ENCODE measurements around the gene NR3C2.

The NR3C2 gene

DNA sequence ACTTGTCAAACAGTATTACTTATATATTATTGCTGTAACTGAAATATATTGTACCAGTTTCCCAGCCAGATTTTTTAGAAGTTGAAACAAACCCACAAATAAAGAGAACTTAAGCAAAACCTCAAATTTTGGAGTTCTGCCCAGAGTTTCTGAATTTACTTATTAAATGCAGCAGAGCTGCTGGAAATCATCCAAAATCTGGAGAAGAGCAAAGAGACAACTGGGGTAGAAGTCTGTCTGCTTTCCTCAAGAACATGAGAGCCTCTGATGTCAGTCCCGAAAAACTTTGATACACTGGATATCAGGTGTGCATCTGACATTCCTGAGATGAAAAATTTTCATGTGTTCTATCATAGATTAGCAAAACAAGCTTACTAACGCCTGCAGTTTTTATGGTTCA lies 325.9 kb downstream of the NR3C2 start:
- H3K4me3 ChIP-seq (ENCODE audit: insufficient read depth, low read length, poor library complexity, severe bottlenecking) = no peak overlapping the region
- H3K36me3 ChIP-seq (ENCODE audit: low read length) = no peaks in the 10 kb centered on the region
- H2AFZ ChIP-seq (ENCODE audit: low read depth, low read length, severe bottlenecking) = no peak overlapping the region
- no peak overlapping the region for H3K4me2 ChIP-seq (ENCODE audit: low read depth, low read length, poor library complexity, severe bottlenecking)
- no peaks in the 10 kb centered on the region for H3F3A ChIP-seq (ENCODE audit: insufficient read depth)
- no peaks in the 10 kb centered on the region for H4K20me1 ChIP-seq (ENCODE audit: low read depth, low read length)
- no peak overlapping the region for H3K27ac ChIP-seq (ENCODE audit: low read depth, low read length)
- H3K27me3 ChIP-seq (ENCODE audit: low read length) = no peaks in the 10 kb centered on the region
- no peaks in the 10 kb centered on the region for H3K79me2 ChIP-seq (ENCODE audit: insufficient read depth, low read length)
- H3K9me3 ChIP-seq (ENCODE audit: insufficient read depth, low read length) = no peaks in the 10 kb centered on the region
- H3K9me2 ChIP-seq (replicated peaks; ENCODE audit: insufficient read depth, low read length) = no peaks in the 10 kb centered on the region
- TF ChIP-seq, protein P1, sequence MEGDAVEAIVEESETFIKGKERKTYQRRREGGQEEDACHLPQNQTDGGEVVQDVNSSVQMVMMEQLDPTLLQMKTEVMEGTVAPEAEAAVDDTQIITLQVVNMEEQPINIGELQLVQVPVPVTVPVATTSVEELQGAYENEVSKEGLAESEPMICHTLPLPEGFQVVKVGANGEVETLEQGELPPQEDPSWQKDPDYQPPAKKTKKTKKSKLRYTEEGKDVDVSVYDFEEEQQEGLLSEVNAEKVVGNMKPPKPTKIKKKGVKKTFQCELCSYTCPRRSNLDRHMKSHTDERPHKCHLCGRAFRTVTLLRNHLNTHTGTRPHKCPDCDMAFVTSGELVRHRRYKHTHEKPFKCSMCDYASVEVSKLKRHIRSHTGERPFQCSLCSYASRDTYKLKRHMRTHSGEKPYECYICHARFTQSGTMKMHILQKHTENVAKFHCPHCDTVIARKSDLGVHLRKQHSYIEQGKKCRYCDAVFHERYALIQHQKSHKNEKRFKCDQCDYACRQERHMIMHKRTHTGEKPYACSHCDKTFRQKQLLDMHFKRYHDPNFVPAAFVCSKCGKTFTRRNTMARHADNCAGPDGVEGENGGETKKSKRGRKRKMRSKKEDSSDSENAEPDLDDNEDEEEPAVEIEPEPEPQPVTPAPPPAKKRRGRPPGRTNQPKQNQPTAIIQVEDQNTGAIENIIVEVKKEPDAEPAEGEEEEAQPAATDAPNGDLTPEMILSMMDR (IDR thresholded peaks at IDR 0.05; ENCODE audit: insufficient read depth, low read length, poor library complexity, severe bottlenecking) = no peak
- no peak for TF ChIP-seq EZH2phosphoT487 (conservative IDR thresholded peaks at IDR 0.05; ENCODE audit: low read length)
- H3K9ac ChIP-seq (ENCODE audit: low read length) = no peak overlapping the region

DNA sequence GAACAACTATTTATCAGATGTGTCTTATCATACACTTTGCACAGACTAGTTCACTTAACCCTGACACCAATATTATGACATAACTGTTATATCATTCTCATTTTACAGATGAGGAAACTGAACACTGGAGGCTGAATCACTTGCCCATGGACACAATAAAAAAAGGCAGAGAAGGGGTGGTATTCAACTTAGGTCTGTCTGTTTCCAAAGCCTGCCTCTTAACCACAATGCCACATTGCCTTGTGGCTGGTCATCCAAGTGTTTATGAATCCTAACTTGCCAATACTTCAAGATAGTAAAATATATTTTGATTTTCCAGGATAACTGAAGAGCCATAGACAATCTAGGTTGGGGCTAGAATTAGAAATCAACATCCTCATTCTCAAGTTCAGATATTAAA lies 327.8 kb downstream of the NR3C2 start:
- Histone ChIP-seq H2AFZ (ENCODE audit: low read depth, low read length, severe bottlenecking) (no peak overlapping the region), H4K20me1 (ENCODE audit: low read depth, low read length) (no peaks in the 10 kb centered on the region), H3K4me2 (ENCODE audit: low read depth, low read length, poor library complexity, severe bottlenecking) (no peak overlapping the region), H3K36me3 (ENCODE audit: low read length) (no peaks in the 10 kb centered on the region), H3K27ac (ENCODE audit: low read depth, low read length) (no peak overlapping the region), H3F3A (ENCODE audit: insufficient read depth) (no peaks in the 10 kb centered on the region), H3K9me3 (ENCODE audit: insufficient read depth, low read length) (no peaks in the 10 kb centered on the region), H3K27me3 (ENCODE audit: low read length) (no peaks in the 10 kb centered on the region), H3K4me3 (ENCODE audit: insufficient read depth, low read length, poor library complexity, severe bottlenecking) (no peak overlapping the region), H3K9me2 (replicated peaks; ENCODE audit: insufficient read depth, low read length) (no peaks in the 10 kb centered on the region), H3K79me2 (ENCODE audit: insufficient read depth, low read length) (no peaks in the 10 kb centered on the region), H3K9ac (ENCODE audit: low read length) (no peak overlapping the region)
- TF ChIP-seq EZH2phosphoT487 (conservative IDR thresholded peaks at IDR 0.05; ENCODE audit: low read length) = no peak
- TF ChIP-seq, protein P1 (IDR thresholded peaks at IDR 0.05; ENCODE audit: insufficient read depth, low read length, poor library complexity, severe bottlenecking) = no peak

DNA sequence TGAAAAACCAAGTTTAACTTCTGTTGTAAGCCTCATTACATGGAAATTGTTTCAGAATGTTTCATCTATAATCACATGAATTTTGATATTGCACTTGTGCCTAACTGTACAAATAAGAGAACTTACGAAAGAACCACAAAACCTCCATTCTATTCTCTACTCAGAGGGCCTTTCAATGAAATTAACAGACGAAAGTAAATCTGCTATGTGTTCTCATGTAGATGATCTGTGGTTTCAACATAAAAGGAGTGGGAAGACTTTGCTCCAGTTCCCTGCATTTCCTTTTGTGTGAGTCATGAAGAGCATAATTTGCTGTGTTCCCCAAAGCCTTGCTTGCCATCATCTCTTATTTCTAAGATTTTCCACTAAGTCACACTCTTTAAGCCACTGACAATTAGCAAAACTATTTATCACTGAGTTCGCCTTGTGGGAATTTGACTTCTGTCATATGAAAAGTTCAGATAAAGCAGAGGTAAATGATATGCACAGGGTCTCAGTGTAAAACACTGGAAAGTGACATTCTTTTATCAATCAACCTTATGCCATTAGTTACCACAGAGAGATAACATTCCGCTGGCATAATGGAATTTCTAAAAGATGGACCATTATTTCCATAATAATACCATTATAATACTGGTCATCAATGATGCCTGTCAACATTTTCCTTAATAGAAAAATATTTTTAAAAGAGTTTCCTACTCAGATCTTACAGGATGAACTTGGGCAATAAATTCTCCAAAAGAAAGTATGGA lies 329.8 kb downstream of the NR3C2 start:
- Histone ChIP-seq H3F3A (ENCODE audit: insufficient read depth) (no peaks in the 10 kb centered on the region), H3K4me2 (ENCODE audit: low read depth, low read length, poor library complexity, severe bottlenecking) (no peak overlapping the region), H3K27me3 (ENCODE audit: low read length) (no peaks in the 10 kb centered on the region), H4K20me1 (ENCODE audit: low read depth, low read length) (no peaks in the 10 kb centered on the region), H3K9ac (ENCODE audit: low read length) (no peak overlapping the region), H2AFZ (ENCODE audit: low read depth, low read length, severe bottlenecking) (no peak overlapping the region), H3K36me3 (ENCODE audit: low read length) (no peaks in the 10 kb centered on the region), H3K79me2 (ENCODE audit: insufficient read depth, low read length) (no peaks in the 10 kb centered on the region), H3K27ac (ENCODE audit: low read depth, low read length) (no peak overlapping the region), H3K9me2 (replicated peaks; ENCODE audit: insufficient read depth, low read length) (no peaks in the 10 kb centered on the region), H3K4me3 (ENCODE audit: insufficient read depth, low read length, poor library complexity, severe bottlenecking) (no peak overlapping the region), H3K9me3 (ENCODE audit: insufficient read depth, low read length) (no peaks in the 10 kb centered on the region)
- TF ChIP-seq, protein P1 (IDR thresholded peaks at IDR 0.05; ENCODE audit: insufficient read depth, low read length, poor library complexity, severe bottlenecking) = no peak
- no peak for TF ChIP-seq EZH2phosphoT487 (conservative IDR thresholded peaks at IDR 0.05; ENCODE audit: low read length)
